GM21576 (cell line): ENCODE data around the gene IL1RAPL1.

Source experiments
- ATAC-seq: cut with Tn5 transposase; IDR thresholded peaks from one replicate; pipeline ENCODE4 v1.9.1; 2021; ENCODE audit warnings: mild to moderate bottlenecking, moderate library complexity; ENCODE audit not compliant: unreplicated experiment

IL1RAPL1 gene

GRCh38 chrX:29721152-29721551 is 1133.9 kb downstream of the IL1RAPL1 start:
- no peak for ATAC-seq

GRCh38 chrX:29724316-29724715 is 1137.1 kb downstream of the IL1RAPL1 start:
- ATAC-seq = no peak

- ATAC-seq = no peak
Measured at GRCh38 chrX:29726811-29727210, 1139.6 kb downstream of the IL1RAPL1 start.

- ATAC-seq = no peak
Measured at GRCh38 chrX:29728639-29729038, 1141.4 kb downstream of the IL1RAPL1 start.

GRCh38 chrX:29744966-29745365 is 1157.7 kb downstream of the IL1RAPL1 start:
- no peak for ATAC-seq

GRCh38 chrX:29746326-29746725 is 1159.1 kb downstream of the IL1RAPL1 start:
- no peak for ATAC-seq

- ATAC-seq = no peak
Measured at GRCh38 chrX:29762006-29762405, 1174.8 kb downstream of the IL1RAPL1 start.

GRCh38 chrX:29775890-29776289 is 1188.6 kb downstream of the IL1RAPL1 start:
- ATAC-seq = no peak

GRCh38 chrX:29787656-29788055 is 1200.4 kb downstream of the IL1RAPL1 start:
- ATAC-seq = no peak

- ATAC-seq = no peak
Measured at GRCh38 chrX:29788991-29789699, 1201.9 kb downstream of the IL1RAPL1 start.

GRCh38 chrX:29792335-29792734 is 1205.1 kb downstream of the IL1RAPL1 start:
- ATAC-seq = no peak

- no peak for ATAC-seq
Measured at GRCh38 chrX:29797156-29797555, 1209.9 kb downstream of the IL1RAPL1 start.

GRCh38 chrX:29798469-29798868 is 1211.2 kb downstream of the IL1RAPL1 start:
- ATAC-seq = no peak

- ATAC-seq = no peak
Measured at GRCh38 chrX:29813174-29813573, 1225.9 kb downstream of the IL1RAPL1 start.

GRCh38 chrX:29824176-29824906 is 1237.1 kb downstream of the IL1RAPL1 start:
- ATAC-seq = no peak

GRCh38 chrX:29826742-29827141 is 1239.5 kb downstream of the IL1RAPL1 start:
- ATAC-seq = no peak

GRCh38 chrX:29834311-29834710 is 1247.1 kb downstream of the IL1RAPL1 start:
- no peak for ATAC-seq

- no peak for ATAC-seq
Measured at GRCh38 chrX:29834764-29835163, 1247.5 kb downstream of the IL1RAPL1 start.

- ATAC-seq = no peak
Measured at GRCh38 chrX:29841750-29842149, 1254.5 kb downstream of the IL1RAPL1 start.

GRCh38 chrX:29842552-29842951 is 1255.3 kb downstream of the IL1RAPL1 start:
- no peak for ATAC-seq

- no peak for ATAC-seq
Measured at GRCh38 chrX:29851857-29852605, 1264.8 kb downstream of the IL1RAPL1 start.

- no peak for ATAC-seq
Measured at GRCh38 chrX:29852767-29853166, 1265.5 kb downstream of the IL1RAPL1 start.
